ENCODE measurements around the gene OVAAL. TPM values are rescaled to one million over a fixed set of nuclear protein-coding genes. Genes with fewer than 3 reads are reported as not detected.
A peak's percentile ranks its signal among the peaks of the same experiment; 100 is the strongest.

The OVAAL gene
- total and polyA plus RNA-seq, 9 of the 15 experiments (the other 6 are each of a cell fraction or from before 2014, with no cell fraction given) = 0.04 to 0.18 (median 0.08) TPM; not detected in 4

DNA sequence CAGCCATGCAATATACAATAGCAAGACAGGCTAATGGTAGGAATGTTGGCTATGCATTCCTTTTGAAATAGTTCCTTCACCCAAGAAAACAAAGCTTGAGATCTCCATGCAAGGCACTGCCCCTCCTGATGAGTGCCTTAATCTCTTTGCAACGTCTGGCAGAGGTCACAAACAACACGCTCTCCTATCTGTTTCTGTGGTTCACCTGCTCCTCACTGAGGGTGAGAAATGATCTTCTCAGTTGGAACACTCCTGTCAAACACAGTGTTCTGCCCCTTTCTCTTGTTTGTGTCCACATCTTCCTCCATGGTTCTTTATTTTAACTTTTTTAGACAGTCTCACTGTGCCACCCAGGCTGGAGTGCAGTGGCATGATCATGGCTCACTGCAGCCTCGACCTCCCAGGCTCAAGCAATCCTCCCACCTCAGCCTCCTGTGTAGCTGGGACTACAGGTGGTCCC lies 51.8 kb downstream of the OVAAL start (continued):
- peak; percentile 92 for TF ChIP-seq KLF16 (IDR thresholded peaks at IDR 0.05)
- TF ChIP-seq TCF7L2 (IDR thresholded peaks at IDR 0.05; ENCODE audit: low read depth, low read length) = no peak
- TF ChIP-seq ZNF165 (CRISPR knock-in tag; IDR thresholded peaks at IDR 0.05; ENCODE audit: borderline replicate concordance) = no peak
- peak; percentile 96 for TF ChIP-seq TEAD4 (IDR thresholded peaks at IDR 0.05; ENCODE audit: low read length)
- TF ChIP-seq TEAD4 (CRISPR knock-in tag; IDR thresholded peaks at IDR 0.05; ENCODE audit: borderline replicate concordance) = no peak
- TF ChIP-seq, protein P1, sequence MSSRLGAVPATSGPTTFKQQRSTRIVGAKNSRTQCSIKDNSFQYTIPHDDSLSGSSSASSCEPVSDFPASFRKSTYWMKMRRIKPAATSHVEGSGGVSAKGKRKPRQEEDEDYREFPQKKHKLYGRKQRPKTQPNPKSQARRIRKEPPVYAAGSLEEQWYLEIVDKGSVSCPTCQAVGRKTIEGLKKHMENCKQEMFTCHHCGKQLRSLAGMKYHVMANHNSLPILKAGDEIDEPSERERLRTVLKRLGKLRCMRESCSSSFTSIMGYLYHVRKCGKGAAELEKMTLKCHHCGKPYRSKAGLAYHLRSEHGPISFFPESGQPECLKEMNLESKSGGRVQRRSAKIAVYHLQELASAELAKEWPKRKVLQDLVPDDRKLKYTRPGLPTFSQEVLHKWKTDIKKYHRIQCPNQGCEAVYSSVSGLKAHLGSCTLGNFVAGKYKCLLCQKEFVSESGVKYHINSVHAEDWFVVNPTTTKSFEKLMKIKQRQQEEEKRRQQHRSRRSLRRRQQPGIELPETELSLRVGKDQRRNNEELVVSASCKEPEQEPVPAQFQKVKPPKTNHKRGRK (tag; IDR thresholded peaks at IDR 0.05) = no peak
- no peak for TF ChIP-seq SNIP1 (IDR thresholded peaks at IDR 0.05; ENCODE audit: low read depth)
- TF ChIP-seq WHSC1 (IDR thresholded peaks at IDR 0.05; ENCODE audit: low read length) = no peak
- TF ChIP-seq CXXC5 (CRISPR knock-in tag; IDR thresholded peaks at IDR 0.05) = peak; percentile 68; the same call in 1 of the 2 replicates
- peak; percentile 84 for TF ChIP-seq MEIS2 (IDR thresholded peaks at IDR 0.05; ENCODE audit: partially characterized antibody)
- TF ChIP-seq CSDE1 (IDR thresholded peaks at IDR 0.05) = no peak
- TF ChIP-seq ETV6 (IDR thresholded peaks at IDR 0.05; ENCODE audit: borderline replicate concordance in 1 of 2, low read depth in 2 of 2, low read length in 1 of 2) = peak in 1 of 2 experiments; percentile 45; a peak in 1 of 4 replicates
- no peak for TF ChIP-seq ETV6 (CRISPR knock-in tag; IDR thresholded peaks at IDR 0.05; ENCODE audit: borderline replicate concordance)
- TF ChIP-seq GABPB1 (CRISPR knock-in tag; IDR thresholded peaks at IDR 0.05) = no peak
- no peak for TF ChIP-seq ZNF280A (IDR thresholded peaks at IDR 0.05; ENCODE audit: low read depth, partially characterized antibody)
- TF ChIP-seq YY1 (IDR thresholded peaks at IDR 0.05; ENCODE audit: borderline replicate concordance in 1 of 3, control insufficient read depth in 1 of 3, extremely low read depth in 1 of 3, insufficient read depth in 3 of 3, insufficient read length in 1 of 3, insufficient replicate concordance in 2 of 3, low read depth in 1 of 3, low read length in 2 of 3) = peak in 1 of 3 experiments; percentile 25
- TF ChIP-seq CREB1 (IDR thresholded peaks at IDR 0.05) = peak; percentile 47
- no peak for TF ChIP-seq CREB1 (CRISPR knock-in tag; IDR thresholded peaks at IDR 0.05)
- no peak for TF ChIP-seq ELK1 (CRISPR knock-in tag; IDR thresholded peaks at IDR 0.05)
- TF ChIP-seq ZNF583 (CRISPR knock-in tag; IDR thresholded peaks at IDR 0.05) = 0 out of 2 replicates have a peak, but pooled peaks have one; percentile 3
- no peak for TF ChIP-seq COPS2 (conservative IDR thresholded peaks at IDR 0.05)
- TF ChIP-seq GATA2 (CRISPR knock-in tag; IDR thresholded peaks at IDR 0.05) = peak; percentile 95
- TF ChIP-seq TAF15 (IDR thresholded peaks at IDR 0.05; ENCODE audit: low read depth, low read length) = no peak
- no peak; the same call in 1 of the 2 replicates for TF ChIP-seq NR2C1 (IDR thresholded peaks at IDR 0.05)
- TF ChIP-seq NR2C1 (tag; IDR thresholded peaks at IDR 0.05) = peak; percentile 58
- TF ChIP-seq CBFA2T3 (IDR thresholded peaks at IDR 0.05) = peak; percentile 97
- TF ChIP-seq, protein P2, sequence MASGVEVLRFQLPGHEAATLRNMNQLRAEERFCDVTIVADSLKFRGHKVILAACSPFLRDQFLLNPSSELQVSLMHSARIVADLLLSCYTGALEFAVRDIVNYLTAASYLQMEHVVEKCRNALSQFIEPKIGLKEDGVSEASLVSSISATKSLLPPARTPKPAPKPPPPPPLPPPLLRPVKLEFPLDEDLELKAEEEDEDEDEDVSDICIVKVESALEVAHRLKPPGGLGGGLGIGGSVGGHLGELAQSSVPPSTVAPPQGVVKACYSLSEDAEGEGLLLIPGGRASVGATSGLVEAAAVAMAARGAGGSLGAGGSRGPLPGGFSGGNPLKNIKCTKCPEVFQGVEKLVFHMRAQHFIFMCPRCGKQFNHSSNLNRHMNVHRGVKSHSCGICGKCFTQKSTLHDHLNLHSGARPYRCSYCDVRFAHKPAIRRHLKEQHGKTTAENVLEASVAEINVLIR (CRISPR knock-in tag; IDR thresholded peaks at IDR 0.05) = no peak
